K562 (cell line): Measurements from ENCODE around the gene DHX29. TPM values are rescaled to one million over a fixed set of nuclear protein-coding genes. Genes with fewer than 3 reads are reported as not detected.

Experiments
- ATAC-seq: fragments of 200-7000 bp; cut with Tn5 transposase; 3 replicates; pipeline ENCODE4 v1.9.1; 2020; ENCODE audit warnings: moderate library complexity
- BruUV-seq: library from RNA; stranded (reverse); fragments of 400-500 nt; replicated peaks from 2 replicates; lab custom pipeline; 2021; lab: Mats Ljungman, UMichigan
- CTCF ChIA-PET: fragments of 300-600 bp; formaldehyde crosslinking; extraction: SDS; loops from one replicate; lab custom pipeline; 2021; ENCODE audit warnings: low intra/inter-chr PET ratio; lab: Yijun Ruan, JAX
- POLR2A ChIA-PET: fragments of 300-600, 350-650 bp; sonication (Branson Sonifier 250); formaldehyde crosslinking; extraction: SDS; loops from one replicate; lab custom pipeline; 2021; ENCODE audit warnings: antibody characterized with exemption, inconsistent platforms; lab: Yijun Ruan, JAX
- DNase-seq, 4 experiments: peaks; one replicate each; pipeline versions ENCODE4 v3.0.0 to v3.0.0-alpha.2; 2011 to 2018; ENCODE audit warnings: low spot score in 3 of 4, mixed read lengths in 3 of 4; ENCODE audit errors: extremely low read depth in 1 of 4
- FAIRE-seq: peaks from 2 replicates; lab custom pipeline; 2011; peaks lifted over from hg19 to GRCh38; lab: Jason Lieb, UNC
- H2AFZ ChIP-seq: 2 replicates; pipeline ENCODE4 v1.6.0; 2011; ENCODE audit warnings: low read depth, low read length, control low read depth, inconsistent platforms
- H3K27ac ChIP-seq: fragments of 200-600 bp; 3 replicates; pipeline ENCODE4 v1.8.0; 2011; ENCODE audit warnings: low read depth, mild to moderate bottlenecking, control low read depth, inconsistent platforms, low read length, moderate library complexity, mixed read lengths; ENCODE audit errors: extremely low read depth
- H3K27me3 ChIP-seq, 2 experiments: fragments of 300-600 bp in 1 of 2; 2 replicates in 1 of 2; 3 replicates in 1 of 2; pipeline versions ENCODE4 v1.6.0 to v1.8.0; 2011; ENCODE audit warnings: inconsistent platforms in 2 of 2, low read length in 2 of 2, mild to moderate bottlenecking in 1 of 2, mixed read lengths in 1 of 2, moderate library complexity in 1 of 2; ENCODE audit not compliant: control insufficient read depth in 2 of 2, insufficient read depth in 2 of 2
- H3K36me3 ChIP-seq: fragments of 300-600 bp; 3 replicates; pipeline ENCODE4 v1.8.0; 2011; ENCODE audit warnings: mild to moderate bottlenecking, low read length, inconsistent platforms; ENCODE audit not compliant: control insufficient read depth, insufficient read depth
- H3K4me1 ChIP-seq, 2 experiments: fragments of 200-600 bp in 1 of 2; replicated peaks in 1 of 2; 2 replicates in 1 of 2; 3 replicates in 1 of 2; pipeline versions ENCODE4 v1.5.1 to v1.8.0; 2011; ENCODE audit warnings: inconsistent platforms in 2 of 2, low read length in 2 of 2, mild to moderate bottlenecking in 1 of 2, mixed read lengths in 1 of 2, moderate library complexity in 1 of 2; ENCODE audit not compliant: control insufficient read depth in 2 of 2, insufficient read depth in 2 of 2
- H3K4me2 ChIP-seq: 2 replicates; pipeline ENCODE4 v1.6.1; 2011; ENCODE audit warnings: low read length, control low read depth, inconsistent platforms, mixed read lengths; ENCODE audit not compliant: insufficient read depth
- H3K4me3 ChIP-seq: fragments of 200-600 bp; sonication (generic), shearing (Covaris generic); 2 replicates; pipeline ENCODE4 v1.5.1; 2016; ENCODE audit warnings: control low read depth, inconsistent platforms
- H3K79me2 ChIP-seq: fragments of 200-600 bp; 3 replicates; pipeline ENCODE4 v1.8.0; 2011; ENCODE audit warnings: low read length, inconsistent platforms; ENCODE audit not compliant: control insufficient read depth, insufficient read depth
- H3K9ac ChIP-seq, 2 experiments: 2 replicates each; pipeline versions ENCODE4 v1.6.0 to v1.6.1; 2011; ENCODE audit warnings: low read depth in 2 of 2, low read length in 2 of 2, control low read depth in 1 of 2, inconsistent platforms in 1 of 2, mild to moderate bottlenecking in 1 of 2, mixed read lengths in 1 of 2; ENCODE audit not compliant: insufficient read depth in 1 of 2
- H3K9me1 ChIP-seq: one replicate; pipeline ENCODE4 v1.6.0; 2011; ENCODE audit warnings: inconsistent platforms, mild to moderate bottlenecking, low read length, moderate library complexity; ENCODE audit not compliant: control insufficient read depth, insufficient read depth
- H3K9me3 ChIP-seq: replicated peaks from 2 replicates; pipeline ENCODE4 v1.5.1; 2011; ENCODE audit warnings: low read depth, low read length, inconsistent platforms; ENCODE audit not compliant: control insufficient read depth, insufficient read depth
- H4K20me1 ChIP-seq: replicated peaks from 2 replicates; pipeline ENCODE4 v1.6.1; 2011; ENCODE audit warnings: low read length, inconsistent platforms, mixed read lengths; ENCODE audit not compliant: control insufficient read depth, insufficient read depth
- ATF1 ChIP-seq, 2 experiments: fragments of 450-650 bp in 1 of 2; IDR thresholded peaks; 2 replicates each; pipeline ENCODE4 v1.6.1; 2016; ENCODE audit warnings: missing compliant biosample characterization in 1 of 2, missing genetic modification characterization in 1 of 2
- CTCF ChIP-seq, 3 experiments: IDR thresholded peaks in 2 of 3; conservative IDR thresholded peaks in 1 of 3; 2 replicates each; pipeline ENCODE4 v1.5.1; 2011 to 2012; ENCODE audit warnings: low read length in 3 of 3, mild to moderate bottlenecking in 3 of 3, control low read depth in 2 of 3, improper control_type of control experiment in 1 of 3, inconsistent platforms in 1 of 3, low read depth in 1 of 3, mixed read lengths in 1 of 3, moderate library complexity in 1 of 3; ENCODE audit not compliant: insufficient read depth in 2 of 3
- DNMT1 ChIP-seq: fragments of 450-650 bp; IDR thresholded peaks from 2 replicates; pipeline ENCODE4 v1.6.1; 2016; ENCODE audit warnings: antibody characterized with exemption, mild to moderate bottlenecking
- E2F5 ChIP-seq: sonication (generic); formaldehyde crosslinking; IDR thresholded peaks from 2 replicates; pipeline ENCODE4 v1.8.0; 2022; ENCODE audit warnings: mild to moderate bottlenecking, missing genetic modification reagents
- ETS1 ChIP-seq: conservative IDR thresholded peaks from 2 replicates; pipeline ENCODE4 v1.6.1; 2011; ENCODE audit warnings: low read depth, mild to moderate bottlenecking, low read length; ENCODE audit not compliant: control insufficient read depth
- HDAC1 ChIP-seq, 2 experiments: fragments of 450-650 bp; IDR thresholded peaks; 2 replicates each; pipeline ENCODE4 v1.6.1; 2016 to 2017; ENCODE audit warnings: inconsistent platforms in 1 of 2, mild to moderate bottlenecking in 1 of 2, moderate library complexity in 1 of 2
- MAZ ChIP-seq, 2 experiments: fragments of 450-650 bp in 1 of 2; sonication (generic) in 1 of 2; formaldehyde crosslinking; IDR thresholded peaks in 1 of 2; conservative IDR thresholded peaks in 1 of 2; 2 replicates each; pipeline versions ENCODE4 v1.4.0 to v1.5.0; 2020; ENCODE audit warnings: mild to moderate bottlenecking in 1 of 2, missing genetic modification reagents in 1 of 2
- PHF8 ChIP-seq: fragments of 200-600 bp; sonication (generic); IDR thresholded peaks from 2 replicates; pipeline ENCODE4 v1.6.1; 2012; ENCODE audit warnings: mixed run types, mild to moderate bottlenecking, inconsistent platforms, low read length, moderate library complexity, borderline replicate concordance
- POLR2G ChIP-seq: fragments of 200-400 bp; formaldehyde crosslinking; IDR thresholded peaks from 2 replicates; pipeline ENCODE4 v1.6.1; 2017; ENCODE audit warnings: low read depth, mild to moderate bottlenecking, antibody characterized with exemption, low read length, moderate library complexity
- SRSF1 ChIP-seq: fragments of 200-400 bp; formaldehyde crosslinking; IDR thresholded peaks from 2 replicates; pipeline ENCODE4 v1.6.1; 2017; ENCODE audit warnings: mild to moderate bottlenecking, low read depth, low read length, moderate library complexity
- SUPT5H ChIP-seq: fragments of 450-650 bp; IDR thresholded peaks from 2 replicates; pipeline ENCODE4 v1.6.1; 2016
- TBP ChIP-seq: optimal IDR thresholded peaks from 2 replicates; pipeline ENCODE3; 2011; ENCODE audit warnings: low read depth, low read length, improper control_type of control experiment
- TRIM24 ChIP-seq, 2 experiments: fragments of 450-650 bp; IDR thresholded peaks; 2 replicates each; pipeline ENCODE4 v1.6.1; 2016
- ZC3H4 ChIP-seq: sonication (generic); formaldehyde crosslinking; IDR thresholded peaks from 2 replicates; pipeline ENCODE4 v1.9.0; 2021; ENCODE audit warnings: missing genetic modification reagents, borderline replicate concordance
- ZNF124 ChIP-seq: sonication (generic); formaldehyde crosslinking; IDR thresholded peaks from 2 replicates; pipeline ENCODE4 v1.8.1; 2022; ENCODE audit warnings: missing genetic modification reagents
- ZNF232 ChIP-seq: sonication (generic); formaldehyde crosslinking; IDR thresholded peaks from 2 replicates; pipeline ENCODE4 v1.8.0; 2022; ENCODE audit warnings: mild to moderate bottlenecking, missing genetic modification reagents
- ZNF354B ChIP-seq: fragments of 250-450 bp; sonication (Bioruptor Pico); IDR thresholded peaks from 2 replicates; pipeline ENCODE4 v1.4.0; 2020
- WGBS: fragments of 100-300 bp; shearing (Covaris generic); methylation state at CpG from one replicate; pipeline ENCODE4 v1.1.6; 2016; ENCODE audit warnings: low coverage, mixed read lengths; ENCODE audit not compliant: insufficient coverage; ENCODE audit errors: missing lambda C conversion rate; 5-methylcytosine and 5-hydroxymethylcytosine counted together
- in situ Hi-C: fragments of 300-500 bp; cut with MboI; formaldehyde crosslinking; loops from 4 replicates; pipeline ENCODE4 v1.15.0; 2018; ENCODE audit warnings: inconsistent platforms, mixed read lengths
- intact Hi-C: fragments of 100-400 bp; cut with micrococcal nuclease; formaldehyde crosslinking; loops from 2 replicates; pipeline ENCODE4 v1.14.2; 2022
- polyA plus RNA-seq, 8 experiments: library from polyadenylated mRNA; depleted of rRNA in 4 of 8; stranded (reverse) in 5 of 8; unstranded in 3 of 8; fragments of >200 nt; fragmentation: Nextera tagmentation in 2 of 8; fragmentation: Illumina TruSeq in 1 of 8; extraction: Ambion mirVana in 2 of 8; extraction: Trizol in 1 of 8; gene quantifications; 2 replicates each; pipeline versions ENCODE4 v1.2.1 to v1.2.3, GENCODE V29; 2011 to 2014; ENCODE audit warnings: inconsistent platforms in 1 of 8, missing spikeins in 1 of 8
- total RNA-seq, 7 experiments: library from RNA; depleted of rRNA in 6 of 7; stranded (reverse); fragments of >200 nt in 6 of 7; fragmentation: Illumina TruSeq in 2 of 7; extraction: Trizol in 2 of 7; gene quantifications; 2 replicates each; pipeline versions ENCODE4 v1.2.1 to v1.2.3, GENCODE V29; 2011 to 2021; ENCODE audit warnings: low replicate concordance in 1 of 7

DHX29 gene
- total and polyA plus RNA-seq, 9 of the 15 experiments (the other 6 are each of a cell fraction or from before 2014, with no cell fraction given) = 7.5 to 42.1 (median 25.0) TPM

GRCh38 chr5:55226934-55227663 is 80.4 kb downstream of the DHX29 start, which contains the start of gene MCIDAS:
Gene MCIDAS, minus strand, starts transcription at chr5:55227315. Its CDS starts 177 bp downstream, at chr5:55227138.
- ChIA-PET CTCF (interaction anchor here (1.9 kb wide), 1 partner anchor 465 kb away, joined by 6 read pairs; no protein-coding TSS in a partner anchor), POLR2A (interaction anchor here (0.7 to 1.0 kb wide), 3 partner anchors 12 to 80 kb away, joined by 3 to 4 read pairs (median 3); partner anchors contain the start of genes DHX29 and MTREX)
- Histone ChIP-seq H4K20me1 (no peaks in the 10 kb centered on the region), H3K9me3 (no peaks in the 10 kb centered on the region), H3K79me2 (no peaks in the 10 kb centered on the region), H3K27ac (peak within 1 kb of the TSS; percentile 64), H2AFZ (peak within 1 kb of the TSS; percentile 99), H3K4me2 (peak within 1 kb of the TSS; percentile 89), H3K36me3 (no peaks in the 10 kb centered on the region), H3K9ac (peak within 1 kb of the TSS; percentile 82 to 89), H3K4me3 (peak within 1 kb of the TSS; percentile 71), H3K4me1 (peaks cover 8 to 32% of the 10 kb centered on the region in 2 experiments; a peak in 3 of 5 replicates), H3K27me3 (peaks cover 11 to 18% of the 10 kb centered on the region in 2 experiments; a peak in 4 of 5 replicates), H3K9me1 (peaks cover 3% of the 10 kb centered on the region)
- TSS peak; percentile 68 for BruUV-seq
- DNase-seq = peak; percentile 88 to 91 (median 90)
- intact Hi-C loops (loop anchor here (2.0 to 5.0 kb wide), 3 partner anchors 55 to 464 kb away; partner anchors contain the start of genes CDC20B, DHX29 and MTREX), in situ Hi-C loops (no loop called here)
- FAIRE-seq = peak; percentile 29
- ATAC-seq = peak; percentile 90
- 2% methylated on average over 65 of the region's 80 CpGs for WGBS
- TF ChIP-seq POLR2G (peak; percentile 79), SUPT5H (peak; percentile 21; the same call in 1 of the 2 replicates), HDAC1 (IDR thresholded peaks at IDR 0.05) (peak in 1 of 2 experiments; percentile 31; a peak in 1 of 4 replicates), DNMT1 (no peak), TBP (peak; percentile 29), SRSF1 (no peak), ZNF354B (CRISPR knock-in tag) (no peak), ZNF124 (CRISPR knock-in tag) (0 out of 2 replicates have a peak, but pooled peaks have one; percentile 15), ATF1 (CRISPR knock-in tag; IDR thresholded peaks at IDR 0.05) (no peak; the same call in 1 of the 2 replicates), ATF1 (tag; IDR thresholded peaks at IDR 0.05) (peak; percentile 62), ZC3H4 (CRISPR knock-in tag) (no peak), MAZ (CRISPR knock-in tag; conservative IDR thresholded peaks at IDR 0.05 in 1 of 2, IDR thresholded peaks at IDR 0.05 in 1 of 2) (peak in 1 of 2 experiments; percentile 81), CTCF (IDR thresholded peaks at IDR 0.05 in 2 of 3, conservative IDR thresholded peaks at IDR 0.05 in 1 of 3; ENCODE audit: insufficient read depth in 2 of 3, low read depth in 1 of 3, low read length in 3 of 3) (peak in 2 of 3 experiments; percentile 39 to 50; a peak in 4 of 6 replicates), PHF8 (peak; percentile 57; the same call in 1 of the 2 replicates), ETS1 (peak; percentile 72; the same call in 1 of the 2 replicates), TRIM24 (IDR thresholded peaks at IDR 0.05) (peak in 1 of 2 experiments; percentile 78; a peak in 1 of 4 replicates), E2F5 (CRISPR knock-in tag) (no peak), ZNF232 (CRISPR knock-in tag) (peak; percentile 79)
